Neural progenitor cell (in vitro differentiated cells): Measurements from ENCODE around the gene TSC22D4. TPM values are rescaled to one million over a fixed set of nuclear protein-coding genes. Genes with fewer than 3 reads are reported as not detected.

ENCODE experiments used
- DNase-seq: peaks from one replicate; pipeline ENCODE4 v3.0.0-alpha.2; 2016; ENCODE audit warnings: low spot score
- H2AFZ ChIP-seq: fragments of 200-600 bp; sonication (generic); replicated peaks from 2 replicates; pipeline ENCODE4 v1.6.1; 2016; ENCODE audit warnings: antibody characterized with exemption
- H3F3A ChIP-seq: fragments of 200-600 bp; sonication (generic); 2 replicates; pipeline ENCODE4 v1.6.1; 2016; ENCODE audit warnings: antibody characterized with exemption, low read depth
- H3K27ac ChIP-seq: fragments of 200-600 bp; sonication (generic); 2 replicates; pipeline ENCODE4 v1.5.1; 2016; ENCODE audit warnings: mild to moderate bottlenecking
- H3K27me3 ChIP-seq: fragments of 200-600 bp; sonication (generic); 2 replicates; pipeline ENCODE4 v1.6.1; 2016; ENCODE audit warnings: mild to moderate bottlenecking, moderate library complexity
- H3K36me3 ChIP-seq: fragments of 200-600 bp; sonication (generic); 2 replicates; pipeline ENCODE4 v1.5.1; 2016
- H3K4me1 ChIP-seq: fragments of 200-600 bp; sonication (generic); 2 replicates; pipeline ENCODE4 v1.6.1; 2016; ENCODE audit warnings: mixed run types
- H3K4me2 ChIP-seq: fragments of 200-600 bp; sonication (generic); 2 replicates; pipeline ENCODE4 v1.6.1; 2016
- H3K4me3 ChIP-seq: fragments of 200-600 bp; sonication (generic); 2 replicates; pipeline ENCODE4 v1.5.1; 2016
- H3K79me2 ChIP-seq: fragments of 200-600 bp; sonication (generic); 2 replicates; pipeline ENCODE4 v1.6.1; 2016; ENCODE audit warnings: low read depth
- H3K9ac ChIP-seq: fragments of 200-600 bp; sonication (generic); 2 replicates; pipeline ENCODE4 v1.6.1; 2016
- H3K9me3 ChIP-seq: fragments of 200-600 bp; sonication (generic); 2 replicates; pipeline ENCODE4 v1.5.1; 2016; ENCODE audit warnings: low read depth
- H4K20me1 ChIP-seq: fragments of 200-600 bp; sonication (generic); 2 replicates; pipeline ENCODE4 v1.6.1; 2016; ENCODE audit warnings: low read depth
- H3K27ac Mint-ChIP-seq: 3 replicates; pipeline ENCODE4 v1.8.0; 2021; ENCODE audit warnings: mixed read lengths
- H3K27me3 Mint-ChIP-seq: 2 replicates; pipeline ENCODE4 v1.8.0; 2022; ENCODE audit warnings: low read depth, mild to moderate bottlenecking, inconsistent platforms, moderate library complexity, mixed read lengths; ENCODE audit not compliant: insufficient read depth
- H3K36me3 Mint-ChIP-seq: 3 replicates; pipeline ENCODE4 v1.8.0; 2021; ENCODE audit warnings: mixed read lengths
- H3K4me1 Mint-ChIP-seq: 3 replicates; pipeline ENCODE4 v1.8.0; 2021; ENCODE audit warnings: mixed read lengths
- H3K4me3 Mint-ChIP-seq: 3 replicates; pipeline ENCODE4 v1.8.0; 2021; ENCODE audit warnings: mild to moderate bottlenecking, moderate library complexity, mixed read lengths
- H3K9me3 Mint-ChIP-seq: 3 replicates; pipeline ENCODE4 v1.8.0; 2020; ENCODE audit warnings: mixed read lengths
- CTCF ChIP-seq: fragments of 200-600 bp; sonication (generic); IDR thresholded peaks from 2 replicates; pipeline ENCODE4 v1.5.1; 2017; ENCODE audit warnings: antibody characterized with exemption, mild to moderate bottlenecking
- EZH2 ChIP-seq: fragments of 200-600 bp; sonication (generic); IDR thresholded peaks from 2 replicates; pipeline ENCODE4 v1.6.1; 2017; ENCODE audit warnings: antibody characterized with exemption, mild to moderate bottlenecking, moderate library complexity
- EZH2phosphoT487 ChIP-seq: fragments of 200-600 bp; sonication (generic); IDR thresholded peaks from 2 replicates; pipeline ENCODE4 v1.6.1; 2017; ENCODE audit warnings: antibody characterized with exemption
- total RNA-seq: library from RNA; depleted of rRNA; stranded (reverse); fragments of >200 nt; gene quantifications from 2 replicates; pipeline ENCODE4 v1.2.3, GENCODE V29; 2015; ENCODE audit warnings: low replicate concordance

The TSC22D4 gene
- total RNA-seq, 1 donor from 2014 or later: 11.0 TPM

GRCh38 chr7:100466653-100467605 lies 12.1 kb downstream of the TSC22D4 start:
- no peak for TF ChIP-seq CTCF
- TF ChIP-seq EZH2: no peak
- TF ChIP-seq EZH2phosphoT487: no peak
- Histone ChIP-seq H3K4me2 (no peak overlapping the region), H3F3A (no peaks in the 10 kb centered on the region), H3K9me3 (no peaks in the 10 kb centered on the region), H3K4me1 (peaks cover 5% of the 10 kb centered on the region), H3K79me2 (no peaks in the 10 kb centered on the region), H3K36me3 (no peaks in the 10 kb centered on the region), H2AFZ (no peak overlapping the region), H3K4me3 (no peak overlapping the region), H4K20me1 (peaks cover 2% of the 10 kb centered on the region), H3K27me3 (no peaks in the 10 kb centered on the region), H3K9ac (no peak overlapping the region), H3K27ac (no peak overlapping the region)
- H3K27me3 Mint-ChIP-seq: peaks cover 3% of the 10 kb centered on the region
- no peak overlapping the region for H3K27ac Mint-ChIP-seq
- no peaks in the 10 kb centered on the region for H3K36me3 Mint-ChIP-seq
- no peaks in the 10 kb centered on the region for H3K9me3 Mint-ChIP-seq
- peaks cover 15% of the 10 kb centered on the region for H3K4me1 Mint-ChIP-seq
- DNase-seq: no peak
- H3K4me3 Mint-ChIP-seq: no peak overlapping the region

- Histone ChIP-seq H3K4me3 (peak overlapping the region; percentile 25), H3F3A (no peaks in the 10 kb centered on the region), H3K9me3 (no peaks in the 10 kb centered on the region), H4K20me1 (peaks cover 2% of the 10 kb centered on the region), H3K9ac (no peak overlapping the region), H3K36me3 (no peaks in the 10 kb centered on the region), H3K4me1 (peaks cover 5% of the 10 kb centered on the region), H3K79me2 (no peaks in the 10 kb centered on the region), H2AFZ (peak overlapping the region; percentile 65), H3K4me2 (peak overlapping the region; percentile 75), H3K27ac (no peak overlapping the region), H3K27me3 (no peaks in the 10 kb centered on the region)
- DNase-seq: peak; percentile 81
- TF ChIP-seq EZH2 (no peak), CTCF (peak; percentile 67)
- Mint-ChIP-seq H3K9me3 (no peaks in the 10 kb centered on the region), H3K4me3 (no peak overlapping the region), H3K27me3 (peaks cover 3% of the 10 kb centered on the region), H3K27ac (no peak overlapping the region), H3K4me1 (peaks cover 16% of the 10 kb centered on the region), H3K36me3 (no peaks in the 10 kb centered on the region)
Observed at GRCh38 chr7:100465702-100466311, 13.2 kb downstream of the TSC22D4 start.

GRCh38 chr7:100465299-100465698 lies 13.7 kb downstream of the TSC22D4 start:
- H4K20me1 ChIP-seq: peaks cover 2% of the 10 kb centered on the region
- no peak overlapping the region for H3K27ac ChIP-seq
- peaks cover 16% of the 10 kb centered on the region for H3K4me1 Mint-ChIP-seq
- H3K79me2 ChIP-seq: no peaks in the 10 kb centered on the region
- no peaks in the 10 kb centered on the region for H3K27me3 ChIP-seq
- no peaks in the 10 kb centered on the region for H3K36me3 Mint-ChIP-seq
- H3K4me3 Mint-ChIP-seq: no peak overlapping the region
- no peak overlapping the region for H2AFZ ChIP-seq
- no peak overlapping the region for H3K4me2 ChIP-seq
- no peaks in the 10 kb centered on the region for H3K9me3 ChIP-seq
- no peaks in the 10 kb centered on the region for H3K9me3 Mint-ChIP-seq
- peaks cover 5% of the 10 kb centered on the region for H3K4me1 ChIP-seq
- TF ChIP-seq EZH2phosphoT487 (no peak), CTCF (no peak), EZH2 (no peak)
- H3K27me3 Mint-ChIP-seq: peaks cover 3% of the 10 kb centered on the region
- no peak overlapping the region for H3K27ac Mint-ChIP-seq
- no peak overlapping the region for H3K9ac ChIP-seq
- DNase-seq: no peak
- H3K4me3 ChIP-seq: no peak overlapping the region
- no peaks in the 10 kb centered on the region for H3F3A ChIP-seq
- H3K36me3 ChIP-seq: no peaks in the 10 kb centered on the region
